Measurements from ENCODE around the gene DLX5.

DLX5 gene

GRCh38 chr7:97012365-97013133 is 12.1 kb downstream of the DLX5 start:
- no peak overlapping the region for H3K4me3 ChIP-seq (ENCODE audit: low read depth, low read length)
- TF ChIP-seq, protein P1, sequence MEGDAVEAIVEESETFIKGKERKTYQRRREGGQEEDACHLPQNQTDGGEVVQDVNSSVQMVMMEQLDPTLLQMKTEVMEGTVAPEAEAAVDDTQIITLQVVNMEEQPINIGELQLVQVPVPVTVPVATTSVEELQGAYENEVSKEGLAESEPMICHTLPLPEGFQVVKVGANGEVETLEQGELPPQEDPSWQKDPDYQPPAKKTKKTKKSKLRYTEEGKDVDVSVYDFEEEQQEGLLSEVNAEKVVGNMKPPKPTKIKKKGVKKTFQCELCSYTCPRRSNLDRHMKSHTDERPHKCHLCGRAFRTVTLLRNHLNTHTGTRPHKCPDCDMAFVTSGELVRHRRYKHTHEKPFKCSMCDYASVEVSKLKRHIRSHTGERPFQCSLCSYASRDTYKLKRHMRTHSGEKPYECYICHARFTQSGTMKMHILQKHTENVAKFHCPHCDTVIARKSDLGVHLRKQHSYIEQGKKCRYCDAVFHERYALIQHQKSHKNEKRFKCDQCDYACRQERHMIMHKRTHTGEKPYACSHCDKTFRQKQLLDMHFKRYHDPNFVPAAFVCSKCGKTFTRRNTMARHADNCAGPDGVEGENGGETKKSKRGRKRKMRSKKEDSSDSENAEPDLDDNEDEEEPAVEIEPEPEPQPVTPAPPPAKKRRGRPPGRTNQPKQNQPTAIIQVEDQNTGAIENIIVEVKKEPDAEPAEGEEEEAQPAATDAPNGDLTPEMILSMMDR (IDR thresholded peaks at IDR 0.05; ENCODE audit: low read depth, low read length): no peak

DNA sequence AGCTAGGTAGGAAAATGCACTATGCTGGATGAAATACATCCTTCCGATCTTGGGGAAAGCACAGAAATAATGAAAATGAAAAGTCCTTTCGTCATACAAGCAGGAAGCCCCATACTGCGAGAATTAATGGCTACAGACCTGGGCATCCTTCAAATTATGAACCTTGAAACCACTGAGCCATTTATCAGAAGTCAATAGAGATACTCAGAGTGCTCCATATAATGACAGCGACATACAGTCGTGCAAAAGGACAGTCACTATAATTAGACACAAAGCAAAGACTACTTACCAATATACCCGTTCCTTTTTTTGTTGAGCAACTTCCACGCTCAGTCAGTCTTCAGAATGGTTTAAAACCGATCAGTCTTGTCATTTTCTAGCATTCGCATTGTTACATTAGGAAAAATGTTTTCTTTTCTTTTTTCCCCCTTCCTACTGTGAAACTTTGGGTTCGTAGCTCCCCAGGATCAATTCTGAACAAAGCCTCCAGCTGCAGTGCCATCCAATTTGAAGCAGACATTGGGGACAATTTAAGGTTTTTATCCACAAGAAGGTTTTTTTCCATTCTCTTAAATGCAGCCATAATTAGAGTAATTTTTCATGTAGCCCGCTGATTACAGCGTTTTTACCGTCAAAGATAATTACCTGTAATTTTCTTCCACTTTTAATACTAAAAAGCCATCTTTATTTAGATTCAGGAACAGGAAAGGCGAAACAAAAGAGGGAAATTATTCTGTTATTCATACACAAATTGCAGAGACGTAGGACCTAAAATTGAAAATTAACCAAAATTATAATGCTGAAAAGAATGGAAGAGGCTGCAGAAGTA is 12.9 kb downstream of the DLX5 start:
- TF ChIP-seq, protein P1 (IDR thresholded peaks at IDR 0.05; ENCODE audit: low read depth, low read length): no peak
- no peak overlapping the region for H3K4me3 ChIP-seq (ENCODE audit: low read depth, low read length)

DNA sequence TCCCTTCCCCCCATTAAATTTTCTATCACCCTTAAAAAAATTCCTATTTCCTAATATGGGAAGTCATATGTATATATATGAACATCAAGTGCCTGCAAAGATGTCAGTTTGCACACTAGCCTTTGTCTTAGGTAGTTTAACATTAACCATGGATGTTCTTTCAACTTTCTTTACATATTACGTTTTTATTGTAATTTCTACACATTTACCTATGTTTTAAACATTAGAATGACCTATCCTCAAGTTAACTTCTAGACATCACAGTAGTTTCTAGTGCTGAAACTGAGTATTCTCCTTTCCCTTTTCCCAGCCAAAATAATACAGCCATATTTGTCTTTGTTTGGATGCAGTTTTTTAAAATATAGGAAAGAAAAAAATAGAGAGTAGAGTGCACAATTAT is 13.5 kb downstream of the DLX5 start:
- H3K4me3 ChIP-seq (ENCODE audit: low read depth, low read length): no peak overlapping the region
- TF ChIP-seq, protein P1 (IDR thresholded peaks at IDR 0.05; ENCODE audit: low read depth, low read length): no peak

GRCh38 chr7:97009753-97010732 is 14.6 kb downstream of the DLX5 start:
- TF ChIP-seq, protein P1 (IDR thresholded peaks at IDR 0.05; ENCODE audit: low read depth, low read length): no peak

DNA sequence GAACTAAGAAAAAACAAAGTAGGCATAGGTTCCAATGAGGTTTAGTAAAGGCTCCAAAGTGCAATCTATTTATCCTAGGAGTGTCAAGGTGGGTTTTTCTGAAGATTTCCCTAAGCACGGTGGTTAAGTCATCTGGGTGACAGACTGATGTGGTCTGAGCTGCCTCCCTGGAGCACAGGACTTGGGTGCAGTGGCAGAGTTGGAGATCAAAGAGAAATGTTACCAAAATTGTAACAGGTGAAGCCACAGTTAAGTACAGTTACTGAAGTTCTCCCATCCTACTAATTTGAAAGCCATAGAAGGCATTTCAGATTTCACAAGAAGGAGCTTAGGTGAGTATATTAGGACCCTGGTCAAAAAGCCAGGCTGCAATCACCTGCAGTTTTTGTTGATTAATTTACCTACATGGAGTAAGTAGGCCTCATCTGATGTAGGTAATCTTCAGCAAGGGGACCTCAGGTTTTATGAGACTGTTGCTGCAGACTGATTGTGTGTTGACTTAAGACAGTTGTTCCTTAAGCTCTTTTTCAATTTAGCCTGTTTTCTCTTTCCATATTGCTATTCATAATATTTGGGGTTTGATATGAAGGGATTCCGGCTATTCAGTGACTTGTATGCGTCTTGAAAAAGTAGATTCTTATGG is 16.2 kb downstream of the DLX5 start:
- H3K4me3 ChIP-seq (ENCODE audit: low read depth, low read length): no peak overlapping the region
- TF ChIP-seq, protein P1 (IDR thresholded peaks at IDR 0.05; ENCODE audit: low read depth, low read length): no peak

More at GRCh38 chr7:97009753-97010732, 14.6 kb downstream of the DLX5 start:
- H3K4me3 ChIP-seq (ENCODE audit: low read depth, low read length): no peak overlapping the region

DNA sequence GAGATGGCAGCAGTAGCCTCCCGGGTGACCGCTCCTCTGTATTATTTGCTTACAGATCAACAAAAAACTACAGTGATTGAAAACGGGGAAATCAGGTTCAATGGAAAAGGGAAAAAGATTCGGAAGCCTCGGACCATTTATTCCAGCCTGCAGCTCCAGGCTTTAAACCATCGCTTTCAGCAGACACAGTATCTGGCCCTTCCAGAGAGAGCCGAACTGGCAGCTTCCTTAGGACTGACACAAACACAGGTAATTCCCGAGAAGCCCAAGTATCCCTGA is 17.1 kb downstream of the DLX5 start:
- TF ChIP-seq, protein P1 (IDR thresholded peaks at IDR 0.05; ENCODE audit: low read depth, low read length): no peak

More for the DNA sequence above, 17.1 kb downstream of the DLX5 start:
- no peak overlapping the region for H3K4me3 ChIP-seq (ENCODE audit: low read depth, low read length)
